Activated CD4-positive, alpha-beta memory T cell treated with anti-CD3 and anti-CD28 coated beads, Interleukin-2, amount 10 ng/mL, durations not matched to agents 7 days and 5 days (primary cell): ENCODE results near the gene EML5. TPM values are rescaled to one million over a fixed set of nuclear protein-coding genes. Genes with fewer than 3 reads are reported as not detected.
A peak's percentile ranks its signal among the peaks of the same experiment; 100 is the strongest.

ENCODE experiments used
- CTCF ChIA-PET: fragments of 350-600 bp; sonication (Branson Sonifier 250); formaldehyde crosslinking; loops from one replicate; lab custom pipeline; 2021; ENCODE audit warnings: antibody characterized with exemption, inconsistent platforms; lab: Charles Lee
- POLR2A ChIA-PET: fragments of 350-600 bp; sonication (Branson Sonifier 250); formaldehyde crosslinking; loops from one replicate; lab custom pipeline; 2021; ENCODE audit warnings: antibody characterized with exemption; lab: Charles Lee
- DNase-seq: peaks from one replicate; pipeline ENCODE4 v3.0.0-alpha.2; 2020
- H3K27ac Mint-ChIP-seq: one replicate; pipeline ENCODE4 v1.8.0; 2021; ENCODE audit warnings: mild to moderate bottlenecking, mixed read lengths
- H3K27me3 Mint-ChIP-seq: one replicate; pipeline ENCODE4 v1.8.0; 2021; ENCODE audit warnings: mixed read lengths
- H3K36me3 Mint-ChIP-seq: one replicate; pipeline ENCODE4 v1.8.0; 2021; ENCODE audit warnings: low read depth, mixed read lengths
- H3K4me1 Mint-ChIP-seq: one replicate; pipeline ENCODE4 v1.8.0; 2021; ENCODE audit warnings: mixed read lengths
- H3K4me3 Mint-ChIP-seq: one replicate; pipeline ENCODE4 v1.8.0; 2021; ENCODE audit warnings: mild to moderate bottlenecking, mixed read lengths
- H3K9me3 Mint-ChIP-seq: one replicate; pipeline ENCODE4 v1.8.0; 2021; ENCODE audit warnings: mixed read lengths
- total RNA-seq, 2 experiments: library from RNA; stranded (reverse); gene quantifications; one replicate each; pipeline ENCODE4 v1.2.3, GENCODE V29; 2021

Gene EML5
- total RNA-seq, 2 experiments from 2014 or later = 2.4 to 2.9 TPM

DNA sequence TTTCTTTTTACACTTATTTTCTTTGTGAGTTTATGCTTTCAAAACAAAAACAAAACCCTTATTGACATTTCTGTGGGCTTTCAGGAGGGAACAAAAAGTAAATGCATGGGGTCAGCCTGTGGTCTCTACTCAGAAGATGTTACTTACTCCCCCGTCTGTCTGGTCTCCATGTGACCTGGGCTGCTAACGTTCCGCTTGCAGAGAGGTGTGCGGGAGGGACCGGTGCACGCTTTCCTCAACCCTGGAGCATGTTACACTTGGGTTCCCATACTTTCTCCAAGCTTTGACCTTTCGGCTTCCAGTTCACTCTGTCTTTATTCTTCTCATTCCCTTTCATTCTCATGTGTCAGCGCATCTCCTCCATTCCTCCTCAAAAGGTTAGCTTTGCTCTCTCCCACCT, 193.4 kb downstream of the EML5 start:
- no peak overlapping the region for H3K4me3 Mint-ChIP-seq
- H3K27ac Mint-ChIP-seq = peak overlapping the region; percentile 84
- CTCF ChIA-PET = interaction anchor here (0.6 kb wide), 1 partner anchor 736 kb away, joined by 3 read pairs; no protein-coding TSS in a partner anchor
- H3K4me1 Mint-ChIP-seq = peaks cover 48% of the 10 kb centered on the region
- POLR2A ChIA-PET = interaction anchor here (1.6 kb wide), 1 partner anchor 36 kb away, joined by 5 read pairs; no protein-coding TSS in a partner anchor
- H3K36me3 Mint-ChIP-seq = peaks cover 56% of the 10 kb centered on the region
- no peaks in the 10 kb centered on the region for H3K9me3 Mint-ChIP-seq
- no peak for DNase-seq
- H3K27me3 Mint-ChIP-seq = no peaks in the 10 kb centered on the region

DNA sequence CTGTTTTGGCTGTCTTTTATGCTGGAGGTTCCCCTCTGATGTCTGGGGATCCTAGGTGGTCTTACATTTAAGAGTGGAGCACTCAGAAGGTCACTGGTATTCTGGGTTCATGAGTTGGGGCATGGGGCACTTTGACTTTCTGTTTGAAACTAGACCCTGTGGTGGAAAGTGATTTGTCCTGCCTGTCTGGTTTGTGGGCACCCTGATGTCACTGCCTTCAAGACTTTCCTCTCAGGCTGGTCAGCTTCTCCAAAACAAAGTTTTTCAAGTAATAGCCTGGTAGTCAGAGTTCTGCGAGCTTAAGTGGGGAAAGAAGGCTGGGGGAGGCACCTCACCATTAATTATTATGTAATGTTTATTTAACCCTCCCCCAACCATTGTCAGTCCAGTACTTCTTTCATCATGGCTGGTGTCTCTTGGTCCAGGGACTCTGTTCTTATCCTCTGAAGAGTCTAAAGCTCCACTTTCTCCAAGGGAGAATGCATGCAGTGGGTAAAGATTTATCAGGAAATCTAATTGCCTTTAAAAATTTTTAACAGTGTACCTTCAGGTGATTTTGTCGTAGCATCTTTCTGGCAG, 194.6 kb downstream of the EML5 start:
- ChIA-PET CTCF (no interaction called here), POLR2A (no interaction called here)
- Mint-ChIP-seq H3K36me3 (peaks cover 54% of the 10 kb centered on the region), H3K27ac (no peak overlapping the region), H3K4me3 (no peak overlapping the region), H3K4me1 (peaks cover 41% of the 10 kb centered on the region), H3K27me3 (no peaks in the 10 kb centered on the region), H3K9me3 (no peaks in the 10 kb centered on the region)
- no peak for DNase-seq

DNA sequence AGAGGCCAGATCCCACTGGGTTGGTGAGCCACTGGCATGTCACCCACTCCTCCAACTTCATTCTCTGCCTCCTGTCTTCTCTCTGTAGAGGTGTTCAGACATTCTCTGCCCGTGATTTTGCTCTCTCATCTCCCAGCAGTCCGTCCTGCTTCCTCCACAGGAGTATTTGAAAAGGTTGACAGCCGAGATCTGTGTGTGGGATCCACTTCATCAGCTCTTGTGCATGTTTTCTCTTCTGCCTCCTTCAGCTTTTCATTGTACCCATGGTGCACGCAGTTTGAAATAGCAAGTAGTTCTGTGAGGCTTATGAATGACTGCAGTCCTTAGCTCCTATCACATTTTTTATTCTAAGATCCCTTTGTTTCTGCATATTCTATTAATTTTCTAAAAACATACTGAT, 195.2 kb downstream of the EML5 start:
- Mint-ChIP-seq H3K36me3 (peaks cover 49% of the 10 kb centered on the region), H3K27ac (no peak overlapping the region), H3K4me3 (no peak overlapping the region), H3K4me1 (peaks cover 40% of the 10 kb centered on the region), H3K27me3 (no peaks in the 10 kb centered on the region), H3K9me3 (no peaks in the 10 kb centered on the region)
- ChIA-PET POLR2A (no interaction called here), CTCF (no interaction called here)
- DNase-seq = no peak

DNA sequence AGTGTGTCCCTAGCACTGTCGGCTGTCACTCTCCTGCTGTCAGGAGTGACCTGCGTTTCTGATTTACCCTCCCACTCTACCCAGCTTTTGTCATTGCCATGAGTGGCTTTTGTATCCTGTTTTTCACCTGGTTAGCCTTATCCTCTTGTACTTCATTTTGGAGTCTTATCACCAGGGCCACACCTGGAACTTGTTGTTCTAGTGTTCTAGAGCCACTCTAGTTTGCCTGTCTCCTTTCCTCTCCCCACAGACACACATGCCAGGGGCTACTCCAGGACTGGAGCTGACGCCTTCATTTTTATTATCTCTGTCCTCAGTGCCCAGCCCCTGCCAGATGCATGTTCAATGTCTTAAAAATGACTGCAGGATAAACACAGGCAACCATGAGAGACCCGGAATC, 195.7 kb downstream of the EML5 start:
- H3K4me1 Mint-ChIP-seq = peaks cover 37% of the 10 kb centered on the region
- H3K36me3 Mint-ChIP-seq = peaks cover 43% of the 10 kb centered on the region
- no peak for DNase-seq
- H3K9me3 Mint-ChIP-seq = no peaks in the 10 kb centered on the region
- ChIA-PET POLR2A (no interaction called here), CTCF (no interaction called here)
- no peak overlapping the region for H3K27ac Mint-ChIP-seq
- H3K4me3 Mint-ChIP-seq = no peak overlapping the region
- no peaks in the 10 kb centered on the region for H3K27me3 Mint-ChIP-seq

DNA sequence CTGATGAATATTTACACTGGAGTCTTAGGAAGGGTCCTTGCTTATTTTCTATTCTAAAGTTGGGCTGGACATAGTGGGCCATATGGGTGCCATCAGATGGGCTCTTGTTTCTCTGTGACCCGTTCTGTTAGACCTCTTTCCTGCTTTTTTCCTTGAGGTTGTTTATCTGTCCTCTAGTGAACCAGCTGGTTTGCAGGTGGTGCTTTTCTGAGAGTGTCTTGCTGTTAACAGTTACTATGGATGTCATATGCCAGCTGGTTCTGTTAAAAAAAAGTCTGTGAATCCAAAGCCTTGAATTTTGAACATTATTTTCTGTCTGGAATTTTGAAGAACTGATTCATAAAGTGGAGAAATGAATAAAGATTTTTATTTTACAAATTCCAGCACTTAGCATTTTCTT, 200.7 kb downstream of the EML5 start:
- no peak for DNase-seq
- Mint-ChIP-seq H3K27ac (no peak overlapping the region), H3K9me3 (no peaks in the 10 kb centered on the region), H3K27me3 (no peaks in the 10 kb centered on the region), H3K4me3 (no peak overlapping the region), H3K36me3 (peaks cover 50% of the 10 kb centered on the region), H3K4me1 (peaks cover 4% of the 10 kb centered on the region)
- POLR2A ChIA-PET = no interaction called here
- CTCF ChIA-PET = no interaction called here

DNA sequence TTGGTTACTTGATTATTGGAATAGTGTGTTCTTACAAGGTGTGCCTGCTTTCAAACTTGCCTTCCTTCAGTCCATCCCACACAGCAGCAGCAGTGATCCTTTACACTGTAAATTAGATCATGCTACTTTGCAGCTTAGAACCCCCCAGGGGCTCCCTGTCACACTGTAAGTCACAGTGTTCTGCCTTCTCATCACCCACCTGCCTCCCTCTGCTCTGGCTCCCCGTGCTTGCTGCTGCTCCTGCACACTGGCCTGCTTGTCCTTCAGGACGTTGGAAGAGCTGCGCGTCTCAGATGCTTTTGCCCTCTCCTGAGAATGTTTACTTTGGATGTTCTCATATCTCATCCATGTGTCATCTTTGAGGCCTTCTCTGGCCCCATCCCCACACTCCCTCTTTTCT, 202.6 kb downstream of the EML5 start:
- Mint-ChIP-seq H3K4me3 (no peak overlapping the region), H3K4me1 (no peaks in the 10 kb centered on the region), H3K9me3 (no peaks in the 10 kb centered on the region), H3K27ac (no peak overlapping the region), H3K36me3 (peaks cover 52% of the 10 kb centered on the region), H3K27me3 (no peaks in the 10 kb centered on the region)
- CTCF ChIA-PET = interaction anchor here (0.5 to 1.1 kb wide), 2 partner anchors 33 to 222 kb away, joined by 3 to 4 read pairs; no protein-coding TSS in a partner anchor
- POLR2A ChIA-PET = interaction anchor here (1.0 kb wide), 1 partner anchor 8 kb away, joined by 3 read pairs; no protein-coding TSS in a partner anchor
- no peak for DNase-seq

DNA sequence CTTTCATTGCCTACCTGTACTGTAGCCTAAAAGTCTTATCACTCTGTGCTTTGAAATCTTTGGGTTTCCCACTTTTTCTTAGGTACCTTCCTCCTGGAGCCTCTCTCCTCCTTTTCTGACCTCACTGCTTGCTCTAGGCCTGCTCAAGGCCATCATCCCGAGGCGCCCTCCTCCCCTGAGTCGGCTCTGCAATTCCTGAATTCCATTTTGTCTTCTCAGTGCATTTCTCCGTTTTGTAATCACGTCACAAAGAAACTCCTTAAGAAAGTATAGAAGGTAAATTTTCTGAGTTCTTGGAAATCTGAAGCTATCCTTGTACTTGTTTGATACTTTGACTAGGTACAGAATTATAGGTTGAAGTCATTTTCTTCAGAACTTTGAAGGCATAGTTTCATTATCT, 204.7 kb downstream of the EML5 start:
- H3K4me3 Mint-ChIP-seq = no peak overlapping the region
- no peaks in the 10 kb centered on the region for H3K9me3 Mint-ChIP-seq
- no peak overlapping the region for H3K27ac Mint-ChIP-seq
- ChIA-PET CTCF (no interaction called here), POLR2A (no interaction called here)
- DNase-seq = no peak
- H3K4me1 Mint-ChIP-seq = no peaks in the 10 kb centered on the region
- no peaks in the 10 kb centered on the region for H3K27me3 Mint-ChIP-seq
- peaks cover 55% of the 10 kb centered on the region for H3K36me3 Mint-ChIP-seq

DNA sequence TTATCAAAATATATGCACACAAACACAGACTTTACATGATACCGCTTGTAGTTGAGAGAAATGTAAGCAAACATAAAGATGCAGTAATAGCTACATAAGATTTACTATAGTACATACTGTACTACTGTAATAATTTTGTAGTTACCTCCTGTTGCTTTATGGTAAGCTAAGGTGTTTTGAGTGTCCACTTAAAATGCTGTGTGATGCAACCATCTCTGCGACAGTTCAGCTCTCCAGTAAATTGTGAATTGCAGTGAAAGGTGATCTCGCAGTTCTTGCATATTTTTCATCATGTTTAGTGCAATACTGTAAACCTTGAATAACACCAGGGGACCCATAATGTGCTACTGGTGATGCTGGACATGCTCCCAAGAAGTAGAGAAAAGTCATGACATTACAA, 208.3 kb downstream of the EML5 start:
- peaks cover 51% of the 10 kb centered on the region for H3K36me3 Mint-ChIP-seq
- no peak overlapping the region for H3K4me3 Mint-ChIP-seq
- no peaks in the 10 kb centered on the region for H3K27me3 Mint-ChIP-seq
- ChIA-PET CTCF (no interaction called here), POLR2A (no interaction called here)
- DNase-seq = no peak
- no peak overlapping the region for H3K27ac Mint-ChIP-seq
- H3K9me3 Mint-ChIP-seq = no peaks in the 10 kb centered on the region
- no peaks in the 10 kb centered on the region for H3K4me1 Mint-ChIP-seq

DNA sequence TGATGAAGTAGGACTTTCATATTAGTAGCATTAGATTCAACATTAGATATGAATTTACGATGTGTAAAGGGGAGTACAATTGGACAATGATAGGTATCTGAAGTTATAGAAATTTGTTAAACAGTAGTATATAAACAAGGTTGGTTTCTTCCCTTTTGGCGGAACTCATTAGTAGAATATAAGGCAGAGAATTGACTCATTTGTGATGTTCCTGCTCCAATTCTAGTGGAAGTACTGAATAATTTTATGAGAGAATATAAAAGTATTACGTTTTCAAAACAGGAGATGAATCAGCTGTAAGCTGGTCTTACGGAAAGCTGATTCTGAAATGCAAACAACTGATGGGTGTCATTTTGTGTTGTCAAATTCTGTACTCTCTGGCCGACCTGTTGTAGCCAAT, 216.5 kb downstream of the EML5 start:
- no peak for DNase-seq
- CTCF ChIA-PET = interaction anchor here (1.1 kb wide), 1 partner anchor 13 kb away, joined by 3 read pairs; no protein-coding TSS in a partner anchor
- Mint-ChIP-seq H3K36me3 (peaks cover 61% of the 10 kb centered on the region), H3K4me3 (no peak overlapping the region), H3K27ac (no peak overlapping the region), H3K9me3 (no peaks in the 10 kb centered on the region), H3K4me1 (no peaks in the 10 kb centered on the region), H3K27me3 (no peaks in the 10 kb centered on the region)
- POLR2A ChIA-PET = no interaction called here

DNA sequence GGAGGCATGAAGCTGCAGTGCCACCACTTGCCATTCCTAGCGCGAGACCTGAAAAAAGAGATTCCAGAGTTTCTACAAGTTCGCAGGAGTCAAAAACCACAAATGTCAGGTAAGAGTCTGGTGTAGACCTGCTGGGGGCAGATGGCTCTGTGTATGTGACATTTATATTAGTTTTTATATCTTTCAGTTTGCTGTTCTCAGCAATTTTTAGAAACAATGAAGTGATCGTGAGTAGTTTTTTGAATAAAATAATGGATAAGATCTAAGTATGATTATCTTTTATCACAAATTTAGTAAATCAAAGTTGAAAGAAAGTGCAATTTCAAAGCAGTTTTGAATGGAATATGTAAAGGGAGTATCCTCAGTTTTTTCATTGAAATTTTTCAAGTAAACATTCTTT, 220.6 kb downstream of the EML5 start:
- Mint-ChIP-seq H3K27ac (no peak overlapping the region), H3K4me3 (no peak overlapping the region), H3K36me3 (peaks cover 68% of the 10 kb centered on the region), H3K4me1 (no peaks in the 10 kb centered on the region), H3K9me3 (peaks cover 4% of the 10 kb centered on the region), H3K27me3 (no peaks in the 10 kb centered on the region)
- POLR2A ChIA-PET = interaction anchor here (1.3 kb wide), 1 partner anchor 9 kb away, joined by 4 read pairs; the partner anchor contains the start of gene ZC3H14
- DNase-seq = no peak
- CTCF ChIA-PET = no interaction called here

DNA sequence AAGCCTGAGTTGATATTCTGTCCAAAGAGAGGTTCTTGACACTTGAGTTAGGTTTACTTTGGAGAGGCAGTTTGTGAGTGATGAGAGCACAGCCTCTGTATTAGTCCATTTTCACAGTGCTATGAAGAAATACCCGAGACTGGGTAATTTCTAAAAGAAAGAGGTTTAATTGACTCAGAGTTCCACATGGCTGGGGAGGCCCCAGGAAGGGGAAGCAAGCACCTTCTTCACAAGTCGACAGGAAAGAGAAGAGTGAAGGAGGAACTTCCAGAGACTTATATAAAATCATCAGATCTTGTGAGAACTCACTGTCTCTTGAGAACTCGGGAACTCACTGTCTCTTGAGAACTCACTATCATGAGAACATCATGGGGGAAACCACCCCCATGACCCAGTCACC, 224.6 kb downstream of the EML5 start:
- POLR2A ChIA-PET = interaction anchor here (0.7 kb wide), 1 partner anchor 65 kb away, joined by 3 read pairs; no protein-coding TSS in a partner anchor
- Mint-ChIP-seq H3K4me1 (peaks cover 16% of the 10 kb centered on the region), H3K27me3 (no peaks in the 10 kb centered on the region), H3K36me3 (peaks cover 60% of the 10 kb centered on the region), H3K27ac (no peak overlapping the region), H3K9me3 (peaks cover 4% of the 10 kb centered on the region), H3K4me3 (no peak overlapping the region)
- DNase-seq = no peak
- CTCF ChIA-PET = no interaction called here

DNA sequence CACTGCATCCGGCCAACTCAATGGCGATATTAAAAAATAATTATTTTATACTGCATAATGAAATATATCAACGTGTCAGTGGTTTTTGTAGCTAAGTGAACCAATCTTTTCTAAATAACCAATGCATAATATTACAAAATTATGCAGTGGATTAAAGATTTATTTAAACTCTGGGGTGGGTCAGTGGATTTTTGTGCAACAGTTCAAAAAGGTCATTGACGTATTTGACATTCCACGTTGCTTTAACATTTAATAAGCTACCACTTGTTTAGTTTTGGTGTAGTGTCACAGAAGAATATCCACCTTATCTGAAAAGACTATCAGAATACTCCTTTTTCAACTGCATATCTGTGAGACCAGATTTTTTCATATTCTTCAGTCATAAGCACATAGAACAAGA, 227.3 kb downstream of the EML5 start:
- Mint-ChIP-seq H3K4me1 (peaks cover 26% of the 10 kb centered on the region), H3K9me3 (peaks cover 4% of the 10 kb centered on the region), H3K27ac (no peak overlapping the region), H3K4me3 (no peak overlapping the region), H3K27me3 (peaks cover 11% of the 10 kb centered on the region), H3K36me3 (peaks cover 47% of the 10 kb centered on the region)
- DNase-seq = no peak
- POLR2A ChIA-PET = no interaction called here
- CTCF ChIA-PET = no interaction called here

DNA sequence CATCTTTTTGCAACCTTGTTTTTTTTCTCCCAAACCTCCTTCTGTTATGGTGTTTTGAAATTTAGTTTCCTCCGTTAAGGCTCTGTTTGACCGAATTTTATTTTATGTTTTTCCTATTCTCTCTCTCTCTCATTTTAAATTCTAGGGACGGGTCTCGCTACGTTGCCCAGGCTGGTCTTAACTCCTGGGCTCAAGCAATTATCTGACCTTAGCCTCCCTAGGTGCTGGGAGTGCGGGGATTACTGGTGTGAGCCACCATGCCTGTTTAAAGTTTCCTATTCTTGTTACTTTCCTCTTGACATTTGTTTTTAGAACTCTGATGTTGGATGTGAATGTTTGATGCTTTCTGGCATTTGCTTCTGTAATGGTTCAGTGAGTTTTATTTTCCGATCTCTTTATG, 228.9 kb downstream of the EML5 start:
- H3K9me3 Mint-ChIP-seq = peaks cover 4% of the 10 kb centered on the region
- CTCF ChIA-PET = interaction anchor here (1.0 kb wide), 1 partner anchor 12 kb away, joined by 3 read pairs; no protein-coding TSS in a partner anchor
- H3K27ac Mint-ChIP-seq = peak overlapping the region; percentile 67
- DNase-seq = no peak
- peaks cover 30% of the 10 kb centered on the region for H3K4me1 Mint-ChIP-seq
- H3K4me3 Mint-ChIP-seq = peak overlapping the region; percentile 91
- peaks cover 31% of the 10 kb centered on the region for H3K36me3 Mint-ChIP-seq
- POLR2A ChIA-PET = interaction anchor here (1.1 to 1.7 kb wide), 3 partner anchors 9 to 36 kb away, joined by 4 to 5 read pairs (median 4); no protein-coding TSS in a partner anchor
- H3K27me3 Mint-ChIP-seq = peaks cover 19% of the 10 kb centered on the region
